Posterior cingulate gyrus (tissue), 11 donors: ENCODE results near the gene MEA1.
"Not testable (repeated sequence)": the region's sequence is repeated elsewhere in the genome, so short reads cannot be mapped to it uniquely, and the experiment has no call there.

Source experiments
- DNase-seq, 10 donors: peaks; one replicate each; pipeline versions ENCODE4 v3.0.0 to v3.0.0-alpha.2; 2020 to 2021; ENCODE audit warnings: mixed read lengths in 3 of 10
- intact Hi-C: fragments of 100-400 bp; cut with DNase I; formaldehyde crosslinking; loops from one replicate; pipeline ENCODE4 v1.15.1; 2023

Gene MEA1

GRCh38 chr6:43041475-43041874 lies 27.7 kb upstream of the MEA1 start:
- intact Hi-C loops: not testable (repeated sequence)
- DNase-seq: peak in 1 of 10 donors; percentile 5

- DNase-seq: peak in 1 of 10 donors; percentile 50
Measured at GRCh38 chr6:43040542-43041257, 27.0 kb upstream of the MEA1 start.

GRCh38 chr6:43038727-43039126 lies 25.0 kb upstream of the MEA1 start:
- intact Hi-C loops: no loop called here
- peak in 2 of 10 donors; percentile 52 to 57 for DNase-seq

More at GRCh38 chr6:43040542-43041257, 27.0 kb upstream of the MEA1 start:
- intact Hi-C loops: no loop called here

- intact Hi-C loops: no loop called here
- DNase-seq: peak in 1 of 10 donors; percentile 41
Measured at GRCh38 chr6:43037706-43038105, 24.0 kb upstream of the MEA1 start.

GRCh38 chr6:43037197-43037596 lies 23.5 kb upstream of the MEA1 start:
- intact Hi-C loops: no loop called here
- DNase-seq: no peak

GRCh38 chr6:43036712-43037111 lies 23.0 kb upstream of the MEA1 start:
- intact Hi-C loops: no loop called here
- DNase-seq: peak in 1 of 10 donors; percentile 21

- intact Hi-C loops: no loop called here
- DNase-seq: peak in 2 of 10 donors; percentile 21 to 45
Measured at GRCh38 chr6:43035495-43036194, 21.9 kb upstream of the MEA1 start.

GRCh38 chr6:43034190-43034525 lies 20.4 kb upstream of the MEA1 start:
- peak in 2 of 10 donors; percentile 17 to 36 for DNase-seq
- intact Hi-C loops: no loop called here

GRCh38 chr6:43033496-43034189 lies 19.9 kb upstream of the MEA1 start:
- intact Hi-C loops: no loop called here
- DNase-seq: no peak

GRCh38 chr6:43032326-43032725 lies 18.6 kb upstream of the MEA1 start:
- intact Hi-C loops: no loop called here
- peak in 1 of 10 donors; percentile 9 for DNase-seq

- intact Hi-C loops: no loop called here
- peak in 1 of 10 donors; percentile 28 for DNase-seq
Measured at GRCh38 chr6:43029120-43029519, 15.4 kb upstream of the MEA1 start.

- DNase-seq: peak in 2 of 10 donors; percentile 24 to 57
- intact Hi-C loops: no loop called here
Measured at GRCh38 chr6:43026365-43026764, 12.6 kb upstream of the MEA1 start.

- intact Hi-C loops: no loop called here
- no peak for DNase-seq
Measured at GRCh38 chr6:43024436-43024835, 10.7 kb upstream of the MEA1 start.

GRCh38 chr6:43021270-43022047 lies 7.7 kb upstream of the MEA1 start, which contains the start of gene RRP36:
Gene RRP36 (plus strand): TSS chr6:43021623. CDS start chr6:43021655, 32 bp downstream.
- peak; percentile 69 to 98 (median 84) for DNase-seq
- intact Hi-C loops: no loop called here

- peak in 2 of 10 donors; percentile 16 to 54 for DNase-seq
- intact Hi-C loops: no loop called here
Measured at GRCh38 chr6:43020847-43021246, 7.1 kb upstream of the MEA1 start.

GRCh38 chr6:43020052-43020705 lies 6.4 kb upstream of the MEA1 start:
- DNase-seq: peak in 1 of 10 donors; percentile 12
- intact Hi-C loops: no loop called here

- DNase-seq: no peak
- intact Hi-C loops: loop anchor here (10.0 kb wide), 1 partner anchor 156 kb away; the partner anchor contains the start of gene SRF
Measured at GRCh38 chr6:43019152-43019551, 5.4 kb upstream of the MEA1 start.

- peak in 2 of 10 donors; percentile 61 to 67 for DNase-seq
- intact Hi-C loops: loop anchor here (10.0 kb wide), 1 partner anchor 158 kb away; the partner anchor contains the start of gene SRF
Measured at GRCh38 chr6:43016943-43017334, 3.2 kb upstream of the MEA1 start.

GRCh38 chr6:43016176-43016942 lies 2.6 kb upstream of the MEA1 start:
- intact Hi-C loops: loop anchor here (10.0 kb wide), 1 partner anchor 158 kb away; the partner anchor contains the start of gene SRF
- DNase-seq: peak in 1 of 10 donors; percentile 64
